DND-41 (cell line): ENCODE results near the gene WNK3.

Experiments
- ATAC-seq: fragments of 200-7000 bp; cut with Tn5 transposase; 3 replicates; pipeline ENCODE4 v1.9.1; 2021; ENCODE audit warnings: low read depth; ENCODE audit not compliant: insufficient read depth
- DNase-seq: peaks from one replicate; pipeline ENCODE4 v3.0.0-alpha.2; 2020
- H2AFZ ChIP-seq: 2 replicates; pipeline ENCODE4 v1.6.0; 2012; ENCODE audit warnings: low read depth, low read length
- H3K27ac ChIP-seq: 2 replicates; pipeline ENCODE4 v1.5.1; 2012; ENCODE audit warnings: low read length, inconsistent platforms
- H3K27me3 ChIP-seq: fragments of 200-600 bp; sonication (generic); 2 replicates; pipeline ENCODE4 v1.6.0; 2012; ENCODE audit warnings: low read length, mild to moderate bottlenecking, inconsistent platforms; ENCODE audit not compliant: insufficient read depth, poor library complexity
- H3K36me3 ChIP-seq: 2 replicates; pipeline ENCODE4 v1.5.1; 2012; ENCODE audit warnings: low read length, inconsistent platforms; ENCODE audit not compliant: insufficient read depth
- H3K4me1 ChIP-seq: 2 replicates; pipeline ENCODE4 v1.5.1; 2012; ENCODE audit warnings: mild to moderate bottlenecking, low read length; ENCODE audit not compliant: insufficient read depth
- H3K4me2 ChIP-seq: 2 replicates; pipeline ENCODE4 v1.6.0; 2012; ENCODE audit warnings: mild to moderate bottlenecking, moderate library complexity, low read length, inconsistent platforms; ENCODE audit not compliant: insufficient read depth
- H3K4me3 ChIP-seq, 2 experiments: fragments of 200-600 bp in 1 of 2; shearing (Covaris generic) in 1 of 2; 2 replicates each; pipeline ENCODE4 v1.5.1; 2012 to 2016; ENCODE audit warnings: inconsistent platforms in 2 of 2, low read length in 2 of 2, mild to moderate bottlenecking in 2 of 2, low read depth in 1 of 2, moderate library complexity in 1 of 2
- H3K79me2 ChIP-seq: 2 replicates; pipeline ENCODE4 v1.6.0; 2012; ENCODE audit warnings: low read length, inconsistent platforms; ENCODE audit not compliant: insufficient read depth
- H3K9ac ChIP-seq: 2 replicates; pipeline ENCODE4 v1.6.0; 2012; ENCODE audit warnings: low read depth, mild to moderate bottlenecking, inconsistent platforms, low read length, moderate library complexity
- H3K9me3 ChIP-seq: 2 replicates; pipeline ENCODE4 v1.5.1; 2012; ENCODE audit warnings: low read length, moderate library complexity, mild to moderate bottlenecking, inconsistent platforms; ENCODE audit not compliant: insufficient read depth, severe bottlenecking
- H4K20me1 ChIP-seq: 2 replicates; pipeline ENCODE4 v1.6.0; 2012; ENCODE audit warnings: low read length; ENCODE audit not compliant: insufficient read depth
- CTCF ChIP-seq: IDR thresholded peaks from 2 replicates; pipeline ENCODE4 v1.5.1; 2012; ENCODE audit warnings: borderline replicate concordance, low read length, moderate library complexity, mild to moderate bottlenecking; ENCODE audit not compliant: poor library complexity, severe bottlenecking; ENCODE audit errors: extremely low read depth
- EZH2 ChIP-seq: IDR thresholded peaks from 3 replicates; pipeline ENCODE4 v1.6.1; 2012; ENCODE audit warnings: borderline replicate concordance, low read depth, mild to moderate bottlenecking, moderate library complexity, low read length, inconsistent platforms; ENCODE audit not compliant: severe bottlenecking

The WNK3 gene

GRCh38 chrX:54306379-54306778, 51.5 kb downstream of the WNK3 start:
- Histone ChIP-seq H3K27me3 (no peaks in the 10 kb centered on the region), H3K4me2 (no peak overlapping the region), H3K4me1 (no peaks in the 10 kb centered on the region), H3K27ac (no peak overlapping the region), H2AFZ (no peak overlapping the region), H4K20me1 (no peaks in the 10 kb centered on the region), H3K36me3 (no peaks in the 10 kb centered on the region), H3K4me3 (no peak overlapping the region), H3K9me3 (no peaks in the 10 kb centered on the region), H3K9ac (no peak overlapping the region), H3K79me2 (no peaks in the 10 kb centered on the region)
- DNase-seq (no peak), ATAC-seq (no peak)
- TF ChIP-seq CTCF (no peak), EZH2 (no peak)

- H2AFZ ChIP-seq = no peak overlapping the region
- H3K4me1 ChIP-seq = no peaks in the 10 kb centered on the region
- H3K4me2 ChIP-seq = no peak overlapping the region
- no peak overlapping the region for H3K27ac ChIP-seq
- H3K79me2 ChIP-seq = no peaks in the 10 kb centered on the region
- H3K36me3 ChIP-seq = no peaks in the 10 kb centered on the region
- no peak for ATAC-seq
- no peak overlapping the region for H3K9ac ChIP-seq
- no peaks in the 10 kb centered on the region for H4K20me1 ChIP-seq
- no peak overlapping the region for H3K4me3 ChIP-seq
- H3K9me3 ChIP-seq = no peaks in the 10 kb centered on the region
- DNase-seq = no peak
- H3K27me3 ChIP-seq = no peaks in the 10 kb centered on the region
- TF ChIP-seq CTCF (no peak), EZH2 (no peak)
Observed at GRCh38 chrX:54301516-54301915, 56.3 kb downstream of the WNK3 start.

GRCh38 chrX:54294306-54294705, 63.5 kb downstream of the WNK3 start:
- ATAC-seq (no peak), DNase-seq (no peak)
- Histone ChIP-seq H3K4me2 (no peak overlapping the region), H3K79me2 (no peaks in the 10 kb centered on the region), H4K20me1 (no peaks in the 10 kb centered on the region), H3K9ac (no peak overlapping the region), H2AFZ (no peak overlapping the region), H3K4me3 (no peak overlapping the region), H3K4me1 (no peaks in the 10 kb centered on the region), H3K36me3 (no peaks in the 10 kb centered on the region), H3K9me3 (no peaks in the 10 kb centered on the region), H3K27ac (no peak overlapping the region), H3K27me3 (no peaks in the 10 kb centered on the region)
- TF ChIP-seq CTCF = no peak
- no peak for TF ChIP-seq EZH2

GRCh38 chrX:54292755-54293154, 65.1 kb downstream of the WNK3 start:
- H3K4me2 ChIP-seq = no peak overlapping the region
- no peak overlapping the region for H2AFZ ChIP-seq
- no peaks in the 10 kb centered on the region for H3K27me3 ChIP-seq
- H3K9ac ChIP-seq = no peak overlapping the region
- no peaks in the 10 kb centered on the region for H4K20me1 ChIP-seq
- ATAC-seq (no peak), DNase-seq (no peak)
- no peaks in the 10 kb centered on the region for H3K4me1 ChIP-seq
- H3K27ac ChIP-seq = no peak overlapping the region
- no peaks in the 10 kb centered on the region for H3K36me3 ChIP-seq
- H3K4me3 ChIP-seq = no peak overlapping the region
- H3K9me3 ChIP-seq = no peaks in the 10 kb centered on the region
- TF ChIP-seq CTCF (no peak), EZH2 (no peak)
- H3K79me2 ChIP-seq = no peaks in the 10 kb centered on the region
